GM23338 (cell line): ENCODE results near the gene KLK15. TPM values are rescaled to one million over a fixed set of nuclear protein-coding genes. Genes with fewer than 3 reads are reported as not detected.

ENCODE experiments used
- ATAC-seq: fragments of 200-7000 bp; cut with Tn5 transposase; 3 replicates; pipeline ENCODE4 v1.9.1; 2020
- DNase-seq: peaks from one replicate; pipeline ENCODE4 v3.0.0-alpha.2; 2015; ENCODE audit warnings: low spot score
- H2AFZ ChIP-seq: fragments of 200-600 bp; sonication (generic); 2 replicates; pipeline ENCODE4 v1.8.0; 2016; ENCODE audit warnings: antibody characterized with exemption, mild to moderate bottlenecking, moderate library complexity
- H3F3A ChIP-seq: fragments of 200-600 bp; sonication (generic); replicated peaks from 2 replicates; pipeline ENCODE4 v1.8.0; 2017; ENCODE audit warnings: antibody characterized with exemption, mixed run types, low read depth
- H3K27ac ChIP-seq: fragments of 200-600 bp; sonication (generic); 2 replicates; pipeline ENCODE4 v1.6.1; 2016; ENCODE audit warnings: low read depth
- H3K27me3 ChIP-seq: fragments of 200-600 bp; sonication (generic); 2 replicates; pipeline ENCODE4 v1.8.0; 2016; ENCODE audit warnings: mild to moderate bottlenecking, mixed run types, moderate library complexity; ENCODE audit not compliant: insufficient read depth
- H3K36me3 ChIP-seq: fragments of 200-600 bp; sonication (generic); 2 replicates; pipeline ENCODE4 v1.8.0; 2016; ENCODE audit warnings: mild to moderate bottlenecking; ENCODE audit not compliant: insufficient read depth
- H3K4me1 ChIP-seq: fragments of 200-600 bp; sonication (generic); 2 replicates; pipeline ENCODE4 v1.8.0; 2016; ENCODE audit warnings: mild to moderate bottlenecking, moderate library complexity; ENCODE audit not compliant: insufficient read depth
- H3K4me2 ChIP-seq: fragments of 200-600 bp; sonication (generic); 2 replicates; pipeline ENCODE4 v1.7.1; 2017; ENCODE audit warnings: mixed run types
- H3K4me3 ChIP-seq: fragments of 200-600 bp; sonication (generic); 2 replicates; pipeline ENCODE4 v1.6.1; 2016; ENCODE audit warnings: mixed run types
- H3K79me2 ChIP-seq: fragments of 200-600 bp; sonication (generic); replicated peaks from 2 replicates; pipeline ENCODE4 v1.8.0; 2017; ENCODE audit warnings: mild to moderate bottlenecking; ENCODE audit not compliant: insufficient read depth
- H3K9me2 ChIP-seq: fragments of 200-600 bp; sonication (generic); 2 replicates; pipeline ENCODE4 v1.8.0; 2017; ENCODE audit not compliant: insufficient read depth
- H4K20me1 ChIP-seq: fragments of 200-600 bp; sonication (generic); replicated peaks from 2 replicates; pipeline ENCODE4 v1.8.0; 2017; ENCODE audit warnings: mild to moderate bottlenecking; ENCODE audit not compliant: insufficient read depth
- H3K27ac Mint-ChIP-seq: 2 replicates; pipeline ENCODE4 v1.8.0; 2020; ENCODE audit warnings: inconsistent platforms, mild to moderate bottlenecking, moderate library complexity, mixed read lengths
- H3K27me3 Mint-ChIP-seq: 3 replicates; pipeline ENCODE4 v1.8.0; 2022; ENCODE audit warnings: low read depth, mild to moderate bottlenecking, moderate library complexity, mixed read lengths, inconsistent platforms; ENCODE audit not compliant: insufficient read depth, poor library complexity
- H3K36me3 Mint-ChIP-seq: 3 replicates; pipeline ENCODE4 v1.8.0; 2021; ENCODE audit warnings: low read depth, mild to moderate bottlenecking, inconsistent platforms, moderate library complexity, mixed read lengths
- H3K4me1 Mint-ChIP-seq: 3 replicates; pipeline ENCODE4 v1.8.0; 2020; ENCODE audit warnings: mild to moderate bottlenecking, inconsistent platforms, mixed read lengths
- H3K4me3 Mint-ChIP-seq: 3 replicates; pipeline ENCODE4 v1.8.0; 2021; ENCODE audit warnings: moderate library complexity, mild to moderate bottlenecking, inconsistent platforms, mixed read lengths
- H3K9me3 Mint-ChIP-seq: 3 replicates; pipeline ENCODE4 v1.8.0; 2020; ENCODE audit warnings: moderate library complexity, mild to moderate bottlenecking, inconsistent platforms, mixed read lengths
- CREB1 ChIP-seq: fragments of 250-450 bp; sonication (Bioruptor Pico); IDR thresholded peaks from 2 replicates; pipeline ENCODE4 v1.5.0; 2020; ENCODE audit warnings: low read depth, mild to moderate bottlenecking, moderate library complexity
- ETS1 ChIP-seq: IDR thresholded peaks from 2 replicates; pipeline ENCODE4 v1.6.1; 2016; ENCODE audit warnings: antibody characterized with exemption
- EZH2 ChIP-seq: fragments of 200-600 bp; sonication (generic); IDR thresholded peaks from one replicate; pipeline ENCODE4 v1.8.0; 2017; ENCODE audit warnings: antibody characterized with exemption, mild to moderate bottlenecking, low read depth; ENCODE audit not compliant: unreplicated experiment
- POLR2AphosphoS5 ChIP-seq: IDR thresholded peaks from 2 replicates; pipeline ENCODE4 v1.6.1; 2016; ENCODE audit warnings: antibody characterized with exemption, low read depth
- REST ChIP-seq: IDR thresholded peaks from one replicate; pipeline ENCODE4 v1.6.1; 2018; ENCODE audit warnings: antibody characterized with exemption; ENCODE audit not compliant: unreplicated experiment
- STAT1 ChIP-seq: IDR thresholded peaks from one replicate; pipeline ENCODE4 v1.6.1; 2016; ENCODE audit warnings: antibody characterized with exemption; ENCODE audit not compliant: unreplicated experiment
- ZNF331 ChIP-seq: fragments of 250-450 bp; sonication (Bioruptor Pico); IDR thresholded peaks from 2 replicates; pipeline ENCODE4 v1.5.0; 2020; ENCODE audit warnings: low read depth, mild to moderate bottlenecking, moderate library complexity
- ZNF462 ChIP-seq: fragments of 250-450 bp; sonication (Bioruptor Pico); IDR thresholded peaks from 2 replicates; pipeline ENCODE4 v1.5.0; 2020; ENCODE audit warnings: mild to moderate bottlenecking, moderate library complexity
- polyA plus RNA-seq: library from polyadenylated mRNA; unstranded; fragments of >200 nt; fragmentation: Nextera tagmentation; extraction: Ambion mirVana; gene quantifications from 2 replicates; pipeline ENCODE4 v1.2.1, GENCODE V29; 2016
- total RNA-seq: library from RNA; depleted of rRNA; stranded (reverse); fragments of >200 nt; shearing (Covaris generic); gene quantifications from 2 replicates; pipeline ENCODE4 v1.2.3, GENCODE V29; 2014

Gene KLK15
- total and polyA plus RNA-seq, 2 experiments from 2014 or later = not detected

GRCh38 chr19:50832666-50833065 lies 708 bp downstream of the KLK15 start (continued):
- TF ChIP-seq ETS1 (no peak), POLR2AphosphoS5 (no peak)

GRCh38 chr19:50831026-50831396 lies 2.4 kb downstream of the KLK15 start:
- no peaks in the 10 kb centered on the region for H4K20me1 ChIP-seq

More at GRCh38 chr19:50831026-50831396, 2.4 kb downstream of the KLK15 start:
- Mint-ChIP-seq H3K27me3 (peaks cover 16% of the 10 kb centered on the region), H3K4me1 (no peaks in the 10 kb centered on the region), H3K27ac (no peak overlapping the region), H3K36me3 (no peaks in the 10 kb centered on the region), H3K4me3 (no peak overlapping the region), H3K9me3 (peaks cover 6% of the 10 kb centered on the region; the same call in 1 of the 3 replicates)
- H3K4me1 ChIP-seq = no peaks in the 10 kb centered on the region
- 0 out of 2 replicates have a peak, but pooled peaks cover 2% of the 10 kb centered on the region for H3K9me2 ChIP-seq
- H3F3A ChIP-seq = no peaks in the 10 kb centered on the region
- H3K36me3 ChIP-seq = no peaks in the 10 kb centered on the region
- ATAC-seq = no peak
- H3K79me2 ChIP-seq = no peaks in the 10 kb centered on the region
- H3K4me3 ChIP-seq = no peak overlapping the region
- no peak for DNase-seq
- H2AFZ ChIP-seq = no peak overlapping the region
- H3K4me2 ChIP-seq = no peak overlapping the region
- TF ChIP-seq CREB1 (CRISPR knock-in tag) (no peak), ZNF331 (no peak), STAT1 (no peak), EZH2 (no peak), ZNF462 (no peak), REST (no peak)
- H3K27ac ChIP-seq = no peak overlapping the region
- peaks cover 17% of the 10 kb centered on the region for H3K27me3 ChIP-seq
